SH-SY5Y (cell line): ENCODE measurements around the gene DENND5B.

Source experiments
- GATA2 ChIP-seq: IDR thresholded peaks from 2 replicates; pipeline ENCODE4 v1.6.1; 2011; ENCODE audit warnings: mild to moderate bottlenecking, low read depth, low read length
- GATA3 ChIP-seq: IDR thresholded peaks from 2 replicates; pipeline ENCODE4 v1.6.1; 2011; ENCODE audit warnings: low read depth, mild to moderate bottlenecking, low read length, moderate library complexity

The DENND5B gene

DNA sequence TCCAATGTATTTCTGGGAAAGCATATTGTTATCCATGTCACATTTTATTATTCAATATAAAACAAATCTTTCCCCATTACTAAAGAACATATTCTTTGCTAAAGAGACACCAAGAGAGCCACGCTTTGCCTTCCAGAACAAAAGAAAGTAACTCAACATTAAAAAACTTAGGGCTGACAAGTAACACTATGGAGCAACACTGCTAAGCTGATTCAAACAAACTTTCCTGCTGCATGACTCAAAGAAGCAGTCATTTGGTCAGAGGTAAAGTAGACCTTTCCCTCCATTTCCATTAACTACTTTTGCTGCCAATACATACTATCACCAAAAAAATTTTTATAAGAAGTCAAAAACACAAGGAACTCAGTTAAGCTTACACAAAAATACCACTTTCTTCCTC lies 83.0 kb downstream of the DENND5B start:
- no peak for TF ChIP-seq GATA3
- TF ChIP-seq GATA2, result no peak

DNA sequence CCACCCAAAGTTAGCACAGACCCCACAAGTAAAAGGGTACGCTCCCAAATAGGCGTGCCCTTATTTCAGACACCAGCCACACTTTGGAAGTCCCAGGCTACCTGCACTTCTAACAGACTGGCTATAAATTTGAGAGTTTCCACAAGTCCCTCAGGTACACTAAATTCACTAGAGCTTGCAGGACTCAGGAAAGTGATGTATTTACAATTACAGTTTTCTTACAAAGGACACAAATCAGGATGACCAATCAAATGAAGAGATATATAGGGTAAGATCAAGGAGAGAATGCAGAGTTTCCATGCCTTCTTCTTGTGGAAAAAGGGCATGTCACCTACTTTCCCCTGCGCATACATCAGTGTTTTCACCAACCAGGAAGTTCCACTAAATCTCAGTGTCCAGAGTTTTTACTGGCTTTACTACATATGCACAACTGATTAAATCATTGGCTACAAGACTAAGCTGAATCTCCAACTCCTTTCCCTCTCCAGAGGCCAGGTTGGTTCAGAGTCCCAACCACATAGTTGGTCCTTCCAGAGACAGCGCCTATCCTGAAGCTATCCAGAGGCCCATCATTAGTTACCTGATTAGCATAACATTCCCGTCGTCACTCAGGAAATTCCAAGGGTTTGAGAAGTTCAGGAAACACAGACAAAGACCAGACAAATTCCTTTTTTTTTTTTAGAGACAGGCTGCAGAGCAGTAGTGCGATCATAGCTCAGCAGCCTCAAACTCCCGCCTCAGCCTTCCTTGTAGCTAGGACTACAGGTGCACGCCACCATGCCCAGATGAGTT lies 84.2 kb downstream of the DENND5B start:
- TF ChIP-seq GATA2 (no peak), GATA3 (no peak)

DNA sequence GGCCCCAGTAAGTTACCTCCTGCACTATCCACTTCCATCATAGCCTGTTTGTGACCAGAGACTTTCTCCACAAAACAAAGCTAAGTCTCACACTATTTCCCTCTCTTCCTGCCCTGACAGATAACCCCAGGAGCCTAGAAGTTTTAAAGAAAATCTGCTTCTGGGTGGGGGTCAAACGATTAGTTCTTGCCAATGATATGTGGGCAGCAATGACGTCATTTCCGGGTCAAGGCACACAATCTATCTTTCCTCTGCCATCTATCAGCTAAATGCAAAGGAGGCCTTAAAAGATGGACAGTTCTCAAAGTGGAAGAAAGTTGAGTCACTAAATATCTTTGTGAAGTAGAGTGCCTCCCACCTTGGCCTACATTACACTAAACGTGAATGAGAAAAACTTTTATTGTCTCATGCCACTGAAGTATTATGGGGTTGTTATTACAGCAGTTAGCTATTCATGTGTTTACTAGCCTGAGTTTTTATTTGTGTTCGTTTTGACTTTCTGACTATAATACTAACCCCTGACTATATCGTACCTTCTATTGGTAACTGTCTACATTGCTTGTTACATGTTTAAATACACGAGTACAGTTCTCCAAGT lies 86.2 kb downstream of the DENND5B start:
- TF ChIP-seq GATA3, result no peak
- TF ChIP-seq GATA2, result no peak

DNA sequence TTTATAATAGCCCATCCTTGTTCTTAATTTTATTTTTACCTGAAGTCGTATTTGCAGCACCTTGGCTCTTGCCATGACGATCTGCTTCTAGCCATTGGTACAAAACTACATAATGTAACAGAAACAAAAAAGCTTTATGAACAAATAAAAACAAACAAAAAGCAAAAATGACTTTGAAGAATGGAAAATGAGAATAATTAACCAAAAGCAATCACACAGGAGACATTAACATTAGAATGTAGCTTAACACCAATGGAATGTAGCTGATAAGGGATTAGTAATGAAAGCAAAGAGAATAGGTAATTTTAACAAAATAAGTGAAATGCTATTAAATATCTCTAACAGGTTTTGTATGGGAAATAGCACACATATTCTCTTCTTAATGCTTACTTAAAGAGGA lies 91.4 kb downstream of the DENND5B start:
- TF ChIP-seq GATA2 (no peak), GATA3 (no peak)

DNA sequence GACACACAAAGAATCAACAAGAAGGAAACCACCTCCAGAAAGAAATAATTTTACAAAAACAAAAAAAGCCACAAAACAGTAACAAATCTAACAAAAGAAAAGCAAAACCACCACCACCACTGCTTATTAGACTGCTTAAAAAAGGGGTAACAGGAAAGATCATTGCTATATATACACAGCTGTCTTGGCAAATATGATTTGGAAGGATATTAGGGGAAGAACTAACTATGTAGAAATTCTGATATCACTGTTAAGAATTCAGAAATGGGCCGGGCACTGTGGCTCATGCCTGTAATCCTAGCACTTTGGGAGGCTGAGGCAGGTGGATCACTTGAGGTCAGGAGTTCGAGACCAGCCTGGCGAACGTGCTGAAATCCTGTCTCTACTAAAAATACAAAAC lies 92.5 kb downstream of the DENND5B start:
- TF ChIP-seq GATA3 (no peak), GATA2 (no peak)

DNA sequence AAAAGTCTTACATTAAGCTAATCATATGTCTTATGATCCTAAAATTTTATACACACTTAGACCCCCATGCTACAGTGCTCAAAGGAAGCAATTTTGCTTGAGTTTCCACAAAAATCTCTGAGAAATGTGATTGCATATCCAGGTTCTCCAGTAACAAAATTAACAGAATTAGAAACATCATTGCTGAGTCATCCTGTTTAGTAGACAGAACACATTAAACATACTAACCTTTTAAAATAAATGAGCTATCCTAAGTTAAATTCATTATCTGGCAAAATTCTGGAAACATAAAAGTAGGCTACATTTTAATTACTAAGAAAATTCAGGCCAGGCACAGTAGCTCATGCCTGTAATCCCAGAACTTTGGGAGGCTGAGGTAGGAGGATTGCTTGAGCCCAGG lies 94.7 kb downstream of the DENND5B start:
- TF ChIP-seq GATA2 (no peak), GATA3 (no peak)

DNA sequence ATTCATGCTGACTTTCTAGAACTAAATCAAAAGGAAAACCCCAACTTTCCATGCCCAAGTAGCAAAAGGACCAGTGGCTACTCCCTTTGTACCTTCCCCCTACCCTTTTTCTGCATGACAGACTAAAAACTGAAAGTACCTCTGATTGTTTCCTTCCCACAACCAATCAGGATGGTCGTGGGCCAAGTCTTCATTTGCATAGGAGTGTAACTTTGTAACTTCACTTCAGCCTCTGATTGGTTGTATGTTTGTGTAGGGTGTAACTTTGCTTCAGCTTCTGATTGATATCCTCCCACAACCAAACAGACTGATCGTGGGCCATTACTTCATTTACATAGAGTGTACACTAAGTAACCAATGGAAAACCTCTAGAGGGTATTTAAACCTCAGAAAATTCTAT lies 96.5 kb downstream of the DENND5B start:
- TF ChIP-seq GATA2, result no peak
- no peak for TF ChIP-seq GATA3

DNA sequence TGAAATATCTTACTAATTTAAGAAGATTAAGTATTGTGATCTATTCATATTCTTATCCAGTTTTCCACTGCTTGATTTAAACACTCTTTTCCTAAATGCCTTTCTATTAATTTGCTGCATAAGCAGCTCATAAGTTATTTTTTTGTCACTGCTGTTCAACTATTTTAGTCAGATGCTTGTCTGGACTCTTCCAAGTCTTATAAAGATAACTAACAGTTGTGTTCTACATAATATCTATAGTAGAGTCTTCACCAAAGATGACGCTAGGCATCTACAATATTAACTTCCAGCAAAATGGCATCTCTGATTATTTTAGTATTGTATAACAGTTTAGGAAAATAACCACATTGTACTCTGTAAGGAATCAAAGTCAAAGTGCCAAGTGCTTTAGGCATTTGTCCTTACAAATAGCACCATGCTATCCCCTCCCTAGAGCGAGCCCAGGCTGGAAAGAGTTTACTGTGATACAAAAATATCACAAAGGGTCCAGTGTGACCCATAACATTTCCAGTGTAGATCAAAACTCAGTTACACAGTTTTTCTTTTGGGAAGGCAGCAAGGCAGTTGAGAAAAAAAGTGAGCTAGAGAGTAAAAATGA lies 98.2 kb downstream of the DENND5B start:
- TF ChIP-seq GATA3 (no peak), GATA2 (no peak)

DNA sequence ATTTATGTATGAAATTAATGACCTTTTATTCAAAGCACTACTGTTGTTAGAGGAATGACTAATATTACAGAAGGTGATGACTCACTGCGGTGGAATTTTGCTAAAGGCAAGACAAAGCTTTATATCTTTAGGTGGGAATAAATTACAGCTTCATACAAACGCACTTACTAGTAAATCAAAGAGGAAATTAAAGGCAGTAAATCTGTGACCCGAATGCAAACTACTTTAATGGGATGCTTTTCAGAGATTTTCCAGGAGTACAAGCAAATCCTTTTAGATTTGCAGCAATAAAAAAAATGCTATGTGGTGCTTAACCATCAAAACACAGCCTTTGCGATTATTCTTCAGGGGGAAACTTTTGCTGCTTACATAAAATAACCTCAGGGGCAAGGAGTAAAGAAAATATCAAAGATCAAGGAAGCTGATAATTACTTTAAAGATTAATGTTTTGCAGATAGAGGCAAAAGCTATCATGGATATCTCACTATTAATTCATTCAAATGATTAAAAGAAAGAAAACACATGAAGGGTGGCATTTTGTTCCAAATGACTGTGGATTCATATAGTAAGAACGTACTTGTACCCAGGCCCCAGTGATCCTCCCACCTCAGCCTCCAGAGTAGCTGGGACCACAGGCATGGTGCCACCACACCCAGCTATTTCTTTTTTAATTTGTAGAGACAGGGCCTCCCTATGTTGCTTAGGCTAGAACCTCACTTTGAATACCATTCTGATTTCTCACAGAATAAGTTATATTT lies 98.9 kb downstream of the DENND5B start:
- no peak for TF ChIP-seq GATA3
- TF ChIP-seq GATA2, result no peak

DNA sequence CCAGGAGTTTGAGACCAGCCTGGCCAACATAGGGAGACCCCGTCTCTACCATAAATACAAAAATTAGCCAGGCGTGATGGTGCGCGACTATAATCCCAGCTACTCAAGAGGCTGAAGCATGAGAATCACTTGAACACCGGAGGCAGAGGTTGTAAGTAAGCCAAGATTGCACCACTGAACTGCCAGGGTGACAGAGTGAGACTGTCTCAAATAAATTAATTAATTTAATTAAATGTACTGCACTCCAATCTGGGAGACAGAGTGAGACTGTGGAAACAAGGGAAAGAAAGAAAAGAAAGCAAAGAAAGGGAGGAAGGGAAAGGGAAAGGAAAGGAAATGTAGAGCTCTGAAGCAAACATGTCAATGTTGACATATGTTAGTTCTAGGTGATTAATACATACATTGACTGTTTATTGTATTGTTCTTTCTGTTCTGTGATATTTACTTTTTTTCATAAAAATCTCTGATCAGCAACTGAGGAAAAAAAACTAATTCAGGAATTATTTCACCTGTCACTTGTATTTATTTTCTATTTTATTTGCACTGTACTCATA lies 99.6 kb downstream of the DENND5B start:
- TF ChIP-seq GATA2, result no peak

DNA sequence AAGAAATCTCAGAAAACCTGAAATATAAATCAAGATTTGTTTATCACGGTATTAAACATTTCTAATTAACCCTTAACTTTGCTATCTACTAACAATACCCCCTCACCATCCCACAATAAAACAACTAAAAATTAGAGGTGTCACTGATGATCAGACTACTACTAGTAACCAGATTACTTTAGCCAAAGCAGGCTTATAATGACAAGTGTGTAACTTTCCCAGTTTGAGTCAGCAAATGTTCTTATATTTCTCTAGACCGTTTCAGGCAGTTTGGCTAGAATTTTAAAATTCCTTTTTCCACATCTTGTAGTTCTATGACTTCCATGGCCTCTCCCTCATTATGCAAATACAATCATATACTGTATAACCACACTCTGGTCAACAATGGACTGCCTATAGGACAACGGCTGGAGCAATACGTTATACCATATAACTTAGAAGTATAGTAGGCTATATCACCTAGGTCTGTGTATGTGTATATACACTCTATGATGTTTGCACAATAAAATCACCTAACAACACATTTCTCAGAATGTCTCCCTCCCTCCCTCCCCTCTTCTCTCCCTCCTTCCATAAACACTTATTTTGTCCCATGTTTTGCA lies 102.1 kb downstream of the DENND5B start:
- TF ChIP-seq GATA2 (no peak), GATA3 (no peak)

DNA sequence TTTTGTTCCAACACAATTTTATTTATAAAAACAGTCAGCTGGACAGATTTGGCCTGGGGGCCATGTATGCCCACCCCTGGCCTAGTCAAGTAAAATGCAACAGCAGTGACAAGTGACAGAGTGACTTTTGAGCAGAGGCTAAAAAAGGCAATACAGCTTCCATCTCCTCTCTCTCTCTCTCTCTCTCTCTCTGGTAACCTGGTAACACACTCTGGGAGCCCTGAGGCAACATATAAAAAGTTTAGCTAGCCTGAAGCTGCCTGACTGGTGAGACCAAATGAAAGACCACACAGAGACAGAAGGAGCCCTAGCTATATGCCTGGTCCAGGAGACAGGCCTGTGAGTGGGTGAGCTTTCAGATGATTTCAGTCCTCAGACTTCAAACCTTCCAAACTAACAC lies 105.4 kb downstream of the DENND5B start:
- TF ChIP-seq GATA3 (no peak), GATA2 (no peak)

DNA sequence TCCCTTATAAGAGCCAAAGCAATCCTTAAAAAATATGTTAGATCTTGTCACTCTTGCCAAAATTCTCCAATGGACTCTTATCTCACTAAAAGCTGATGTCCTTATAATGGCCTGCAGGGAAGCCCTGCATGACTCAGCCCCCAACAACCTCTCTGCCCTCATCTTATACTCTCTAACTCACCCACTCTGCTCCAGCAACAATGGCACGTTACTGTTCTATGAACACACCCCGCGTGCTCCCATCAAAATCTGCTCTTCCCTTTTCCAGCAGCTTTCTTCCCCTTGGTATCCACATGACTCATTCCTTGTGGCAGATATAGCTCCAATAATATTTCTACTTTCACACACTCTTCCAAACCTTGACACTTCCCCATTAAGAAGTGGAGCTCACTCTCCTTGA lies 108.1 kb downstream of the DENND5B start:
- no peak for TF ChIP-seq GATA3
- TF ChIP-seq GATA2, result no peak

DNA sequence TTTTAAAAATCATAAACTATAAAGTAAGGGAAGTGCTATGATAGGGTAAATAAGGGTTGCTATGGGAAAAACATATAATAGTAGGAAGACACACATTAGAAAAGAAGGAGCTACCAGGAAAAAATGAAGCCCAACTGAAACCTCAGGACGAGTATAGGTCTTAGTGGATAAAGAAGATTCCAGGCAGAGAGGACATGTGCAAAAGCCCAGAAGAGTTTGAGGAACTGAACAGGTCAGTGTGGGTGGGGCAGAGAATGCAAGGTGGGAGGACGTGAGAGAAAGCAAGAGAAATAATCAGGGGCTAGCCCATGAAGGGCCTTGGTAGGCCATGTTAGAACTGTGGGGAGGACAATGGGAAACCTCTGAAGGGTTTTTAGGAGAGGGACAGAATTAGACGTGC lies 109.5 kb downstream of the DENND5B start:
- TF ChIP-seq GATA2 (no peak), GATA3 (no peak)
